IMR-90 (cell line): ENCODE measurements around the gene CCDC92. TPM values are rescaled to one million over a fixed set of nuclear protein-coding genes. Genes with fewer than 3 reads are reported as not detected.

Experiments used
- ATAC-seq: fragments of 200-7000 bp; cut with Tn5 transposase; 2 replicates; pipeline ENCODE4 v1.9.1; 2020; ENCODE audit warnings: low read depth, mild to moderate bottlenecking, moderate library complexity
- BruUV-seq: library from RNA; stranded (reverse); fragments of 400-500 nt; replicated peaks from 2 replicates; lab custom pipeline; 2021; lab: Mats Ljungman, UMichigan
- CTCF ChIA-PET: fragments of 300-600 bp; formaldehyde crosslinking; extraction: SDS; loops from one replicate; lab custom pipeline; 2021; ENCODE audit warnings: antibody characterized with exemption; lab: Yijun Ruan, JAX
- POLR2A ChIA-PET: fragments of 300-600 bp; sonication (Branson Sonifier 250); formaldehyde crosslinking; loops from one replicate; lab custom pipeline; 2022; ENCODE audit warnings: antibody characterized with exemption; ENCODE audit not compliant: unreplicated experiment; lab: Charles Lee
- DNase-seq: peaks from one replicate; pipeline ENCODE4 v3.0.0; 2013
- H2AFZ ChIP-seq: replicated peaks from 2 replicates; pipeline ENCODE3; 2013; ENCODE audit warnings: low read length, mild to moderate bottlenecking; ENCODE audit not compliant: poor library complexity
- H2AK5ac ChIP-seq: 2 replicates; pipeline ENCODE4 v1.6.1; 2013; ENCODE audit warnings: low read depth, low read length, inconsistent platforms
- H2AK9ac ChIP-seq: replicated peaks from 2 replicates; pipeline ENCODE3; 2013; ENCODE audit warnings: mild to moderate bottlenecking, low read depth, low read length, moderate library complexity; ENCODE audit not compliant: poor library complexity
- H2BK120ac ChIP-seq: 2 replicates; pipeline ENCODE4 v1.6.1; 2013; ENCODE audit warnings: low read depth, low read length, inconsistent platforms
- H2BK15ac ChIP-seq: 3 replicates; pipeline ENCODE4 v1.6.1; 2013; ENCODE audit warnings: low read depth, low read length, inconsistent platforms
- H2BK20ac ChIP-seq: 2 replicates; pipeline ENCODE4 v1.6.1; 2013; ENCODE audit warnings: low read depth, mild to moderate bottlenecking, inconsistent platforms, low read length, moderate library complexity
- H2BK5ac ChIP-seq: 2 replicates; pipeline ENCODE4 v1.6.1; 2013; ENCODE audit warnings: mild to moderate bottlenecking, low read depth, low read length, inconsistent platforms; ENCODE audit not compliant: poor library complexity, severe bottlenecking
- H3K14ac ChIP-seq: replicated peaks from 2 replicates; pipeline ENCODE4 v1.6.1; 2013; ENCODE audit warnings: low read depth, low read length, inconsistent platforms
- H3K18ac ChIP-seq: 2 replicates; pipeline ENCODE4 v1.6.1; 2013; ENCODE audit warnings: low read depth, low read length, control low read depth
- H3K23ac ChIP-seq: 2 replicates; pipeline ENCODE4 v1.6.1; 2013; ENCODE audit warnings: low read depth, low read length, inconsistent platforms
- H3K27ac ChIP-seq: 2 replicates; pipeline ENCODE4 v1.5.1; 2013; ENCODE audit warnings: mild to moderate bottlenecking, control low read depth, low read length; ENCODE audit not compliant: insufficient read depth
- H3K27me3 ChIP-seq: 2 replicates; pipeline ENCODE4 v1.6.1; 2013; ENCODE audit warnings: low read length; ENCODE audit not compliant: control insufficient read depth, insufficient read depth
- H3K36me3 ChIP-seq: 2 replicates; pipeline ENCODE4 v1.6.1; 2013; ENCODE audit warnings: low read length, mixed read lengths; ENCODE audit not compliant: control insufficient read depth, insufficient read depth
- H3K4ac ChIP-seq: 2 replicates; pipeline ENCODE4 v1.6.1; 2013; ENCODE audit warnings: low read depth, low read length, inconsistent platforms
- H3K4me1 ChIP-seq: 2 replicates; pipeline ENCODE4 v1.6.1; 2013; ENCODE audit warnings: low read length, mixed read lengths; ENCODE audit not compliant: control insufficient read depth, insufficient read depth
- H3K4me2 ChIP-seq: 2 replicates; pipeline ENCODE4 v1.6.1; 2013; ENCODE audit warnings: low read depth, mild to moderate bottlenecking, control low read depth, low read length, moderate library complexity
- H3K4me3 ChIP-seq: 2 replicates; pipeline ENCODE4 v1.5.1; 2013; ENCODE audit warnings: low read depth, mild to moderate bottlenecking, control low read depth, low read length, moderate library complexity; ENCODE audit not compliant: insufficient read depth
- H3K56ac ChIP-seq: 2 replicates; pipeline ENCODE4 v1.6.1; 2013; ENCODE audit warnings: low read length, inconsistent platforms; ENCODE audit not compliant: insufficient read depth; ENCODE audit errors: extremely low read depth
- H3K79me1 ChIP-seq, 2 experiments: 2 replicates each; pipeline ENCODE4 v1.6.1; 2013; ENCODE audit warnings: low read length in 2 of 2, inconsistent platforms in 1 of 2, low read depth in 1 of 2
- H3K9ac ChIP-seq: 2 replicates; pipeline ENCODE4 v1.6.1; 2013; ENCODE audit warnings: low read depth, low read length, control low read depth
- H3K9me1 ChIP-seq: 2 replicates; pipeline ENCODE4 v1.6.1; 2013; ENCODE audit warnings: low read length, inconsistent platforms; ENCODE audit not compliant: insufficient read depth
- H3K9me3 ChIP-seq: 2 replicates; pipeline ENCODE4 v1.6.1; 2013; ENCODE audit warnings: low read length; ENCODE audit not compliant: control insufficient read depth, insufficient read depth
- H4K20me1 ChIP-seq: 2 replicates; pipeline ENCODE4 v1.6.1; 2013; ENCODE audit warnings: low read length, inconsistent platforms; ENCODE audit not compliant: insufficient read depth
- H4K5ac ChIP-seq: 2 replicates; pipeline ENCODE4 v1.6.1; 2013; ENCODE audit warnings: mild to moderate bottlenecking, low read depth, low read length, control low read depth
- H4K8ac ChIP-seq, 2 experiments: 2 replicates each; pipeline ENCODE4 v1.6.1; 2013; ENCODE audit warnings: low read depth in 2 of 2, low read length in 2 of 2, control low read depth in 1 of 2, inconsistent platforms in 1 of 2
- H4K91ac ChIP-seq: 2 replicates; pipeline ENCODE4 v1.6.1; 2013; ENCODE audit warnings: low read depth, low read length, inconsistent platforms; ENCODE audit not compliant: insufficient read depth
- BHLHE40 ChIP-seq: fragments of 150-350 bp; IDR thresholded peaks from 2 replicates; pipeline ENCODE4 v1.6.1; 2016; ENCODE audit warnings: mild to moderate bottlenecking, low read depth, low read length
- CEBPB ChIP-seq: IDR thresholded peaks from 2 replicates; pipeline ENCODE4 v1.6.1; 2012; ENCODE audit warnings: low read depth, low read length, improper control_type of control experiment
- CHD1 ChIP-seq: IDR thresholded peaks from 2 replicates; pipeline ENCODE4 v1.6.1; 2012; ENCODE audit warnings: low read depth, low read length, improper control_type of control experiment
- MAFK ChIP-seq: IDR thresholded peaks from 2 replicates; pipeline ENCODE4 v1.6.1; 2012; ENCODE audit warnings: low read depth, low read length, improper control_type of control experiment
- MAZ ChIP-seq: IDR thresholded peaks from 2 replicates; pipeline ENCODE4 v1.6.1; 2012; ENCODE audit warnings: low read depth, mild to moderate bottlenecking, low read length, improper control_type of control experiment, moderate library complexity, borderline replicate concordance
- MXI1 ChIP-seq: IDR thresholded peaks from 2 replicates; pipeline ENCODE4 v1.6.1; 2012; ENCODE audit warnings: low read depth, mild to moderate bottlenecking, low read length, moderate library complexity, borderline replicate concordance
- NFE2L2 ChIP-seq: fragments of 150-350 bp; IDR thresholded peaks from 2 replicates; pipeline ENCODE4 v1.6.1; 2016; ENCODE audit warnings: low read depth, mild to moderate bottlenecking, low read length
- RAD21 ChIP-seq: IDR thresholded peaks from 2 replicates; pipeline ENCODE4 v1.6.1; 2012; ENCODE audit warnings: low read length, improper control_type of control experiment
- RCOR1 ChIP-seq: IDR thresholded peaks from 2 replicates; pipeline ENCODE4 v1.6.1; 2012; ENCODE audit warnings: mild to moderate bottlenecking, low read length, improper control_type of control experiment; ENCODE audit not compliant: insufficient replicate concordance
- SMC3 ChIP-seq: fragments of 150-350 bp; IDR thresholded peaks from 2 replicates; pipeline ENCODE4 v1.6.1; 2016; ENCODE audit warnings: low read depth, mild to moderate bottlenecking, antibody characterized with exemption, low read length, moderate library complexity
- WGBS, 2 experiments: methylation state at CpG; one replicate each; pipeline versions ENCODE4 v1.1.5 to v1.1.7; 2013; ENCODE audit warnings: missing lambda C conversion rate in 2 of 2; ENCODE audit not compliant: insufficient read length in 1 of 2; ENCODE audit errors: extremely low coverage in 2 of 2; 5-methylcytosine and 5-hydroxymethylcytosine counted together
- dilution Hi-C: fragments of 300-500 bp; cut with HindIII; formaldehyde crosslinking; loops from one replicate; pipeline ENCODE4 v1.14.3; 2018; ENCODE audit warnings: low sequenced_read_pairs; ENCODE audit not compliant: unreplicated experiment
- in situ Hi-C: fragments of 300-500 bp; cut with MboI; formaldehyde crosslinking; loops from 3 replicates; pipeline ENCODE4 v1.14.3; 2019; ENCODE audit warnings: low sequenced_read_pairs, inconsistent platforms, mixed read lengths
- intact Hi-C: fragments of 100-400 bp; cut with micrococcal nuclease; formaldehyde crosslinking; loops from 2 replicates; pipeline ENCODE4 v1.10.0; 2022
- polyA plus RNA-seq, 3 experiments: library from polyadenylated mRNA; depleted of rRNA; stranded (reverse); fragments of >200 nt; gene quantifications; 2 replicates each; pipeline ENCODE4 v1.2.3, GENCODE V29; 2012; ENCODE audit warnings: low replicate concordance in 1 of 3
- total RNA-seq: library from RNA; depleted of rRNA; stranded (reverse); fragments of >200 nt; gene quantifications from 2 replicates; pipeline ENCODE4 v1.2.3, GENCODE V29; 2012
- TF ChIP-seq, protein P1 (sequence below): fragments of 150-350 bp; IDR thresholded peaks from 2 replicates; pipeline ENCODE4 v1.6.1; 2017; ENCODE audit warnings: mild to moderate bottlenecking, antibody characterized with exemption, low read length, low read depth

CCDC92 gene
- total and polyA plus RNA-seq, 2 of the 4 experiments (the other 2 are of a cell fraction), result 5.7 to 55.5 TPM

DNA sequence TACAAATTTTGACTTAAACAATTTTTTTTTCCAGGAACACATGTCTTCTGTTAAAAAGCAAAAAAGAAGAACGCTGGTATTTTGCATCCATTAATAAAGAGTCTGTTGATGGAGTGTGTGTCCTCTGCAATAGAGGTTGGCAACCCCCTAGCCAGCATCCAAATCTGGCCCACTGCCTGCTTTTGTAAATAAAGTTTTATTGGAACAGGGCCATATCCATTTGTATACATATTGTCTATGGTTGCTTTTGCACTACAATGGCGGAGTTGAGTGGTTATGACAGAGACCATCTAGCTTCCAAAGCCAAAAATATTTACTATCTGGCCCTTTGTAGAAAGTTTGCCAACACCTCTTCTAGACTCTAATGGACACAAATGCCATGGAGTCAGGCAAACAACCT, 49.6 kb downstream of the CCDC92 start:
- Histone ChIP-seq H2AK5ac (no peak overlapping the region), H3K27me3 (no peaks in the 10 kb centered on the region; the same call in 1 of the 2 replicates), H2AFZ (no peak overlapping the region), H3K56ac (no peak overlapping the region), H3K23ac (no peak overlapping the region), H2BK15ac (no peak overlapping the region), H3K4me1 (peaks cover 3% of the 10 kb centered on the region; the same call in 1 of the 2 replicates), H4K8ac (no peak overlapping the region), H2BK20ac (no peak overlapping the region), H3K9me1 (peaks cover 3% of the 10 kb centered on the region; the same call in 1 of the 2 replicates), H3K79me1 (no peaks in the 10 kb centered on the region), H3K36me3 (no peaks in the 10 kb centered on the region), H4K20me1 (no peaks in the 10 kb centered on the region), H3K9ac (no peak overlapping the region), H3K4me3 (no peak overlapping the region), H2BK5ac (no peak overlapping the region), H2BK120ac (no peak overlapping the region), H2AK9ac (no peak overlapping the region), H4K5ac (no peak overlapping the region), H3K4me2 (no peak overlapping the region), H3K14ac (no peak overlapping the region), H3K27ac (no peak overlapping the region), H3K9me3 (no peaks in the 10 kb centered on the region), H4K91ac (no peak overlapping the region), H3K18ac (no peak overlapping the region), H3K4ac (no peak overlapping the region)
- dilution Hi-C loops, result no loop called here
- TF ChIP-seq BHLHE40, result no peak
- no peak for TF ChIP-seq CHD1
- TF ChIP-seq MXI1, result no peak
- TF ChIP-seq, protein P1, sequence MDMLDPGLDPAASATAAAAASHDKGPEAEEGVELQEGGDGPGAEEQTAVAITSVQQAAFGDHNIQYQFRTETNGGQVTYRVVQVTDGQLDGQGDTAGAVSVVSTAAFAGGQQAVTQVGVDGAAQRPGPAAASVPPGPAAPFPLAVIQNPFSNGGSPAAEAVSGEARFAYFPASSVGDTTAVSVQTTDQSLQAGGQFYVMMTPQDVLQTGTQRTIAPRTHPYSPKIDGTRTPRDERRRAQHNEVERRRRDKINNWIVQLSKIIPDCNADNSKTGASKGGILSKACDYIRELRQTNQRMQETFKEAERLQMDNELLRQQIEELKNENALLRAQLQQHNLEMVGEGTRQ, result no peak
- no peak for TF ChIP-seq MAFK
- no peak for TF ChIP-seq MAZ
- TF ChIP-seq RCOR1, result no peak
- no peak for TF ChIP-seq CEBPB
- TF ChIP-seq RAD21, result no peak
- no peak for TF ChIP-seq SMC3
- no peak for TF ChIP-seq NFE2L2
- BruUV-seq, result no TSS peak
- ATAC-seq (no peak), DNase-seq (no peak)
- in situ Hi-C loops, result no loop called here
- intact Hi-C loops, result no loop called here
- WGBS, 2 experiments, result no CpG with 5 or more reads among the region's 2 CpGs
- POLR2A ChIA-PET, result no interaction called here
- CTCF ChIA-PET, result no interaction called here
